GM12878 (cell line): Measurements from ENCODE around the gene PALD1. TPM values are rescaled to one million over a fixed set of nuclear protein-coding genes. Genes with fewer than 3 reads are reported as not detected.

Experiments used
- ATAC-seq: fragments of 200-7000 bp; cut with Tn5 transposase; 3 replicates; pipeline ENCODE4 v1.9.1; 2020; ENCODE audit warnings: mild to moderate bottlenecking, moderate library complexity
- BruUV-seq: library from RNA; stranded (reverse); fragments of 400-500 nt; replicated peaks from 2 replicates; lab custom pipeline; 2021; lab: Mats Ljungman, UMichigan
- CTCF ChIA-PET: fragments of 300-600 bp; sonication (Branson Sonifier 250); formaldehyde crosslinking; extraction: SDS; loops from one replicate; lab custom pipeline; 2021; ENCODE audit warnings: inconsistent platforms; lab: Yijun Ruan, JAX
- POLR2A ChIA-PET: fragments of 350-600 bp; formaldehyde crosslinking; extraction: SDS; loops from one replicate; lab custom pipeline; 2021; ENCODE audit warnings: inconsistent platforms; lab: Charles Lee
- RAD21 ChIA-PET: fragments of 300-600 bp; sonication (Branson Sonifier 250); formaldehyde crosslinking; loops from one replicate; lab custom pipeline; 2023; ENCODE audit warnings: antibody characterized with exemption; ENCODE audit not compliant: unreplicated experiment; lab: Charles Lee
- SMC1A ChIA-PET: fragments of 300-600 bp; sonication (Branson Sonifier 250); formaldehyde crosslinking; loops from one replicate; lab custom pipeline; 2023; ENCODE audit not compliant: unreplicated experiment, uncharacterized antibody; lab: Charles Lee
- DNase-seq: peaks from one replicate; pipeline ENCODE4 v3.0.0-alpha.2; 2011; ENCODE audit warnings: low read depth, low spot score
- FAIRE-seq: peaks from 3 replicates; lab custom pipeline; 2011; peaks lifted over from hg19 to GRCh38; lab: Jason Lieb, UNC
- H2AFZ ChIP-seq: 2 replicates; pipeline ENCODE4 v1.6.0; 2011; ENCODE audit warnings: low read depth, low read length, control low read depth; ENCODE audit not compliant: control insufficient read depth
- H3K27ac ChIP-seq: 2 replicates; pipeline ENCODE4 v1.5.1; 2011; ENCODE audit warnings: control low read depth; ENCODE audit not compliant: control insufficient read depth, insufficient read depth
- H3K27me3 ChIP-seq, 2 experiments: replicated peaks in 1 of 2; 2 replicates each; pipeline versions ENCODE4 v1.6.0 to v1.6.1; 2011; ENCODE audit warnings: low read length in 1 of 2; ENCODE audit not compliant: control insufficient read depth in 2 of 2, insufficient read depth in 2 of 2
- H3K36me3 ChIP-seq, 2 experiments: 2 replicates each; pipeline ENCODE4 v1.5.1; 2011; ENCODE audit warnings: low read length in 1 of 2; ENCODE audit not compliant: control insufficient read depth in 2 of 2, insufficient read depth in 2 of 2
- H3K4me1 ChIP-seq: 2 replicates; pipeline ENCODE4 v1.6.1; 2011; ENCODE audit warnings: mild to moderate bottlenecking, low read length, moderate library complexity, mixed read lengths; ENCODE audit not compliant: control insufficient read depth, insufficient read depth
- H3K4me2 ChIP-seq: 2 replicates; pipeline ENCODE4 v1.6.0; 2011; ENCODE audit warnings: control low read depth; ENCODE audit not compliant: control insufficient read depth, insufficient read depth
- H3K4me3 ChIP-seq: fragments of 200-600 bp; sonication (generic); 2 replicates; pipeline ENCODE4 v1.5.1; 2016
- H3K79me2 ChIP-seq: 2 replicates; pipeline ENCODE4 v1.6.0; 2011; ENCODE audit warnings: low read length; ENCODE audit not compliant: control insufficient read depth, insufficient read depth
- H3K9ac ChIP-seq: 2 replicates; pipeline ENCODE4 v1.8.0; 2011; ENCODE audit warnings: low read length, control low read depth, mixed read lengths; ENCODE audit not compliant: control insufficient read depth, insufficient read depth
- H3K9me3 ChIP-seq: replicated peaks from 3 replicates; pipeline ENCODE4 v1.5.1; 2011; ENCODE audit warnings: mild to moderate bottlenecking, low read length; ENCODE audit not compliant: control insufficient read depth, insufficient read depth
- H4K20me1 ChIP-seq: 2 replicates; pipeline ENCODE4 v1.6.0; 2011; ENCODE audit not compliant: control insufficient read depth, insufficient read depth
- CBFB ChIP-seq: IDR thresholded peaks from 2 replicates; pipeline ENCODE4 v1.6.1; 2016; ENCODE audit warnings: antibody characterized with exemption, low read depth
- E4F1 ChIP-seq: fragments of 450-650 bp; IDR thresholded peaks from 2 replicates; pipeline ENCODE4 v1.6.1; 2018; ENCODE audit warnings: borderline replicate concordance, mild to moderate bottlenecking; ENCODE audit not compliant: partially characterized antibody
- EGR1 ChIP-seq, 2 experiments: IDR thresholded peaks; 1 replicate in 1 of 2; 2 replicates in 1 of 2; pipeline ENCODE4 v1.6.1; 2011 to 2012; ENCODE audit warnings: low read depth in 2 of 2, low read length in 2 of 2, borderline replicate concordance in 1 of 2, mild to moderate bottlenecking in 1 of 2, moderate library complexity in 1 of 2
- KLF5 ChIP-seq: fragments of 450-650 bp; IDR thresholded peaks from 2 replicates; pipeline ENCODE4 v1.6.1; 2014; ENCODE audit warnings: mild to moderate bottlenecking; ENCODE audit not compliant: partially characterized antibody
- NFXL1 ChIP-seq: fragments of 450-650 bp; IDR thresholded peaks from 2 replicates; pipeline ENCODE4 v1.6.1; 2017; ENCODE audit warnings: antibody characterized with exemption, mild to moderate bottlenecking, borderline replicate concordance
- POU2F2 ChIP-seq: IDR thresholded peaks from 3 replicates; pipeline ENCODE4 v1.6.1; 2011; ENCODE audit warnings: low read depth, mild to moderate bottlenecking, low read length, borderline replicate concordance
- RBBP5 ChIP-seq: fragments of 200-600 bp; sonication (generic); conservative IDR thresholded peaks from 2 replicates; pipeline ENCODE4 v1.6.1; 2016
- SMAD5 ChIP-seq: IDR thresholded peaks from 2 replicates; pipeline ENCODE4 v1.6.1; 2016; ENCODE audit warnings: antibody characterized with exemption, low read depth
- ZNF207 ChIP-seq: fragments of 450-650 bp; IDR thresholded peaks from 2 replicates; pipeline ENCODE4 v1.6.1; 2014; ENCODE audit warnings: antibody characterized with exemption, mild to moderate bottlenecking, borderline replicate concordance
- ZNF687 ChIP-seq: fragments of 450-650 bp; IDR thresholded peaks from 2 replicates; pipeline ENCODE4 v1.6.1; 2017; ENCODE audit warnings: mild to moderate bottlenecking, moderate library complexity
- WGBS: methylation state at CpG from one replicate; pipeline ENCODE4 v1.1.6; 2016; ENCODE audit warnings: low lambda C conversion rate; ENCODE audit not compliant: insufficient replicate concordance, insufficient coverage; ENCODE audit errors: missing lambda C conversion rate; 5-methylcytosine and 5-hydroxymethylcytosine counted together
- in situ Hi-C: fragments of 300-500 bp; cut with MboI; formaldehyde crosslinking; loops from 9 replicates; pipeline ENCODE4 v1.14.3; 2018; ENCODE audit warnings: mixed read lengths
- intact Hi-C: fragments of 100-400 bp; cut with micrococcal nuclease; formaldehyde crosslinking; loops from one replicate; pipeline ENCODE4 v1.14.2; 2022; ENCODE audit not compliant: unreplicated experiment
- polyA plus RNA-seq, 11 experiments: library from polyadenylated mRNA; depleted of rRNA in 4 of 11; unstranded in 6 of 11; stranded (reverse) in 5 of 11; fragments of >200 nt; fragmentation: Nextera tagmentation in 4 of 11; fragmentation: Illumina TruSeq in 1 of 11; extraction: Ambion mirVana in 4 of 11; extraction: Trizol in 1 of 11; gene quantifications; 1 replicate in 1 of 11; 2 replicates in 10 of 11; pipeline versions ENCODE4 v1.2.1 to v1.2.3, GENCODE V29; 2011 to 2016; ENCODE audit warnings: inconsistent platforms in 2 of 11, missing spikeins in 2 of 11, low read depth in 1 of 11
- total RNA-seq, 4 experiments: library from RNA; depleted of rRNA in 3 of 4; stranded (reverse); fragments of >200 nt in 3 of 4; fragmentation: Illumina TruSeq in 1 of 4; extraction: Trizol in 1 of 4; gene quantifications; 2 replicates each; pipeline versions ENCODE4 v1.2.1 to v1.2.3, GENCODE V29; 2013 to 2021

Gene PALD1
- total and polyA plus RNA-seq, 10 of the 15 experiments (the other 5 are each of a cell fraction or from before 2014, with no cell fraction given) = 0.43 to 20.9 (median 9.0) TPM

DNA sequence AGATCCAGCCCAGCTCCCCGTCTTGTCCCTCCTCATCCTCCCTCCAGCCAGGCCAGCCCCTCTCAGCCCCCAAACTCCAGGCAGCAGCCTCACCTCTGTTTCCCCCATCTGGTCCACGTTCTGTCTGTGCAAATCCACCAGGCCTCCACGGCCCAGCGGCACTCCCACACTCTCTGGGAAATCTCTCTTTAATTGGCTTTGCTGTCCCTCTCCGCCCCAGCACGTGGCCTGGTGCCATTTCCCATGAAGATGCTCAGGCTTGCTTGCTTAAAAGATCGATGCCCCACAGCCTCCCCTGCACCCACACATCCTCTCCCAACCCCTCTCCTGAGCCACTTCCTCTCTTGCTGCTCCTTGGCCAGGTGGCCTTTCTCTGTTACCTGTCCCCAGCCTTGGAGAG is 84.7 kb downstream of the PALD1 start:
- H3K4me1 ChIP-seq = no peaks in the 10 kb centered on the region; the same call in 1 of the 2 replicates
- no peak for DNase-seq
- CTCF ChIA-PET = no interaction called here
- no peak overlapping the region for H2AFZ ChIP-seq
- H3K27me3 ChIP-seq = no peaks in the 10 kb centered on the region
- intact Hi-C loops = no loop called here
- SMC1A ChIA-PET = no interaction called here
- WGBS = 78% methylated on average over 7 of the region's 7 CpGs
- TF ChIP-seq CBFB (no peak), SMAD5 (no peak), POU2F2 (no peak), ZNF207 (no peak)
- TF ChIP-seq, all 136 proteins: peak for 0
- H3K4me3 ChIP-seq = no peak overlapping the region
- no peak overlapping the region for H3K9ac ChIP-seq
- FAIRE-seq (no peak), ATAC-seq (no peak)
- no peaks in the 10 kb centered on the region for H4K20me1 ChIP-seq
- POLR2A ChIA-PET = no interaction called here
- in situ Hi-C loops = no loop called here
- no peak overlapping the region for H3K4me2 ChIP-seq
- BruUV-seq = no TSS peak
- no peak overlapping the region for H3K27ac ChIP-seq
- H3K79me2 ChIP-seq = no peaks in the 10 kb centered on the region
- RAD21 ChIA-PET = no interaction called here
- H3K9me3 ChIP-seq = no peaks in the 10 kb centered on the region
- H3K36me3 ChIP-seq = no peaks in the 10 kb centered on the region; a peak in 2 of 4 replicates

DNA sequence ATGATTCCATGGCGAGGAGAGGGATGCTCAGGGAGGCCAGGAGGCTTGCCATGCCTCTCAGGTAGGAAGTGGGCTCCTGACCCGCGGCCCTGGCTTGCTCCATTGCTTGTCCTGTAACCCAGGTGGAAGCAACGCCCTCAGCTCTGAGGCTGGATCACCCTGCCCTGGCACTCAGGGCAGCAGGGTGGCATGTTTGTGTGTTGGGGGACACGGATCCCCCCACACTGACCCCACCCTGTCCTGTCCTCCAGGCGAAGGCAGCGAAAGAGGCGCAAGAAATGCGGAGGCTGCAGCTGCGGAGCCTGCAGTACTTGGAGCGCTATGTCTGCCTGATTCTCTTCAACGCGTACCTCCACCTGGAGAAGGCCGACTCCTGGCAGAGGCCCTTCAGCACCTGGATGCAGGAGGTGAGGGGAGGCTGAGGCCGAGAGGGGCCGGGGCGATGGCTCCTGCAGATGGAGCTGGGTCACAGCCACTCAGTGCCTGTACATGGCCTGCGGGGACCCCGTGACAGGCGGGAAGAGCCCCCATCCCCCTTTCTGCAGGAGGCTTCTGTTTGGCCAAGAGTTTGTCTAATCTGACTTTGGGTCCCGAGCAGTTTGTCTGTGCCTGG is 85.7 kb downstream of the PALD1 start:
- no peaks in the 10 kb centered on the region for H3K79me2 ChIP-seq
- RAD21 ChIA-PET = interaction anchor here (0.6 kb wide), 1 partner anchor 33 kb away, joined by 3 read pairs; no protein-coding TSS in a partner anchor
- H3K9me3 ChIP-seq = no peaks in the 10 kb centered on the region
- DNase-seq (no peak), ATAC-seq (no peak), FAIRE-seq (no peak)
- WGBS = 84% methylated on average over 21 of the region's 21 CpGs
- no peaks in the 10 kb centered on the region; a peak in 2 of 4 replicates for H3K36me3 ChIP-seq
- POLR2A ChIA-PET = no interaction called here
- in situ Hi-C loops (no loop called here), intact Hi-C loops (no loop called here)
- CTCF ChIA-PET = no interaction called here
- no peaks in the 10 kb centered on the region for H4K20me1 ChIP-seq
- no peaks in the 10 kb centered on the region; the same call in 1 of the 2 replicates for H3K4me1 ChIP-seq
- H3K9ac ChIP-seq = no peak overlapping the region
- H3K27me3 ChIP-seq = no peaks in the 10 kb centered on the region
- no peak overlapping the region for H3K27ac ChIP-seq
- SMC1A ChIA-PET = no interaction called here
- no TSS peak for BruUV-seq
- no peak overlapping the region for H2AFZ ChIP-seq
- H3K4me3 ChIP-seq = no peak overlapping the region
- H3K4me2 ChIP-seq = no peak overlapping the region
- no peak for TF ChIP-seq EGR1 (IDR thresholded peaks at IDR 0.05; ENCODE audit: borderline replicate concordance in 1 of 2, low read depth in 2 of 2, low read length in 2 of 2)
- TF ChIP-seq E4F1 = no peak
- TF ChIP-seq POU2F2 = no peak
- no peak for TF ChIP-seq RBBP5
- no peak for TF ChIP-seq KLF5
- no peak for TF ChIP-seq ZNF687
- no peak for TF ChIP-seq NFXL1
